HG03039 (cell line): Measurements from ENCODE around the gene ZKSCAN7.
"Not testable (repeated sequence)": the region's sequence is repeated elsewhere in the genome, so short reads cannot be mapped to it uniquely, and the experiment has no call there.

ENCODE experiments used
- ATAC-seq: cut with Tn5 transposase; IDR thresholded peaks from one replicate; pipeline ENCODE4 v1.9.1; 2021; ENCODE audit warnings: mild to moderate bottlenecking, moderate library complexity; ENCODE audit not compliant: unreplicated experiment

The ZKSCAN7 gene

DNA sequence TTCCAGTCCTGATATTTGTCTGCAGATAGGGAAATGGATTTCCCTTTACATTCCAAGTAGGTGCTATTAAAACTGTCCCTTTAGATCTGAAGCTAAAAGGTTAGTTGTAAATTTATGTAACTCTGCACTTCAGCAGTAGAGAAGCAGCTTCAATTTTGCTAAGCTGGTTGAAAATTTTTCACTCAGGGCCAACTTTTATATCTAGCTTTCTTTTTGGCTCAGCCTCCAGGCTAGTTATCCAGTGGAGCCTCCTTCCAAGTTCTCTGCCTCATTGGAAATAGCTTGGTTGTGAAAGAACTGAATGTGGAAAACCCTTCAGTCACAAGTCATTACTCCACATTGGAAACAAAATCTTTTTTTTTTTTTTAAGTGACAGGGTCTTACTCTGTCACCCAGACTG, 21.6 kb downstream of the ZKSCAN7 start:
- ATAC-seq, result no peak

DNA sequence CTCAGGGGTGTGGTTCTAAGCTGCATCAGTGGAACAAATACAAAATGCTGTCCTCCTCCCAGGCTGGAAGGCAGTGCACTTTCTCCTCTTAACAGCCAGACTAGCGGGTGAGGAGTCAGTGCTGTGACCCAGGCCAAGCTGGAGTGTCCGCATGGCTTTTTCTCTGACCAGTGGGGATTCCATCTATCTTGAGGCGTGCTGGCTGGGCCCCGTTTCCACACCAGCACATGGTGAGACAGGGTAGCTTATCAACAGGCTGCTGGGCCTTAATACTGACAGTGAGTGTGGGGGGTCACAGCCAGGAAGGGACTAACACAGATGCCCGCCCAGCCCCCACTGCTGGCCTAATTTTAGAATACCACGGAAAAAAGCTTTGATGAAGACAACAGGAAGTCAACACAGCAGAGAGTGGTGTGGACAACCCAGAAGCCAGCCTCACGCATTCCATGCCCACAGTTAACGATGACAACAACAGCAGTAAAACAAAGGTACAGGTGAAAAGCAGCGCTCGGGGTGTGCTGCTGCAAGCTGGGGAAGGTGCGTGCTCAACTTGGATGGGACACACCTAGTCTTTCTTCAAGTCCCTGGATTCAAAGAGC, 22.5 kb downstream of the ZKSCAN7 start:
- not testable (repeated sequence) for ATAC-seq

DNA sequence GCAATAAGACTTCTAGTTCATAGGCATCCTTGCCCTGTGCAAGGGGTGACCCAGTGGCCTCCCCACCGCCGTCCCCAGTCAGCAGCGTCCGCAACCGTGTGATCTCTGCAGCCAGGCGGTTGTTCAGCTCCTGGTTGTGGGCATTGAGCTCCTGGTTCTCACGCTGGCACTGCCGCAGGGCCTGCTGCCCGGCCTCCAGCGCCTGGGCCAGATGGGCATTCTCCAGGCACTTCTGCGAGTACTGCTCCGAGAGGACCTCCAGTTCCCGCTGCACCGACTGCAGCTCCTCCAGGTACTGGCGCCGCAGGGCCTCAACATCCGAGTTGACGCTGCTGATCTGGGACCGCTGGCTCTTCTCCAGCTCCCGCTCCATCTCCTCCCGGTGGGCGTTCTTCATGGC, 23.3 kb downstream of the ZKSCAN7 start:
- not testable (repeated sequence) for ATAC-seq

DNA sequence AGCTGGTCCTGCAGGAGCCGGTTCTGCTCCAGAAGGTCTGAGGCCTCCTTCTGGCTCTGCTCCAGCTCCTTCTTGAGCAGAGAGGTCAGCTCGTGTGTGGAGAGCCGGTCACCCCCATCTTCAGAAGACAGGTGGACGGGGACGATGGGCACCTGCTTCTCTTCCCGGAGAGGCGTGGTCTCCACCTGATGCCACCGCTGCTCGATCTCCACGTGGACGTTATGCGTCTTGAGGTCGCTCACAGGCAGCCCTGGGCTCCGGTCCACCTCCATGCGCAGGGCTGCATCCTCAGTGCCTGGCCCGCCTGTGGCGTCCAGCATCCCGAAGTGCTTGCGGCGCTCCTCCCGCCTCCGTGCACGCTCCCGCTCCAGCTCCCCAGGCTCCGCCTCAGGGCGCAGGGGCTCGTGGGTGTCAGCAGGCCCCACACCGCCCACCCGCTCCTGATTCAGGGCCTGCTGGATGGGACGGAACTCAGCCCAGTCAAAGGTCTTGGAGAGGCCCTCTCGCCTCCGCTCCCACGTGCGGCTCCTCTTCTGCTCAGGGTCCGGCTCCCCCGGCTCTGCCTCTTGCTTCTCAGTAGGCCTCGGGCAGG, 24.0 kb downstream of the ZKSCAN7 start:
- not testable (repeated sequence) for ATAC-seq

GRCh38 chr3:44579749-44580148, 24.8 kb downstream of the ZKSCAN7 start:
- not testable (repeated sequence) for ATAC-seq

- not testable (repeated sequence) for ATAC-seq
Measured at GRCh38 chr3:44580971-44581370, 26.0 kb downstream of the ZKSCAN7 start.

- peak; percentile 68 for ATAC-seq
Measured at GRCh38 chr3:44584646-44585501, 29.9 kb downstream of the ZKSCAN7 start, which contains the start of gene ZNF660. Gene ZNF660 (plus strand): TSS chr3:44584964. CDS start chr3:44594194, 9,230 bp downstream.

GRCh38 chr3:44596621-44597020, 41.6 kb downstream of the ZKSCAN7 start:
- no peak for ATAC-seq

GRCh38 chr3:44601749-44602148, 46.8 kb downstream of the ZKSCAN7 start:
- ATAC-seq, result no peak

GRCh38 chr3:44612678-44613077, 57.7 kb downstream of the ZKSCAN7 start:
- no peak for ATAC-seq
